Stimulated activated CD4-positive, alpha-beta T cell treated with anti-CD3 and anti-CD28 coated beads, Interleukin-1b, Interleukin-23, amount 100 ng/mL, for 48 hours (primary cell): ENCODE results near the gene HDAC3.
"Not testable (repeated sequence)": the region's sequence is repeated elsewhere in the genome, so short reads cannot be mapped to it uniquely, and the experiment has no call there.

Experiments
- DNase-seq: peaks from one replicate; pipeline ENCODE4 v3.0.0-alpha.2; 2020

The HDAC3 gene

DNA sequence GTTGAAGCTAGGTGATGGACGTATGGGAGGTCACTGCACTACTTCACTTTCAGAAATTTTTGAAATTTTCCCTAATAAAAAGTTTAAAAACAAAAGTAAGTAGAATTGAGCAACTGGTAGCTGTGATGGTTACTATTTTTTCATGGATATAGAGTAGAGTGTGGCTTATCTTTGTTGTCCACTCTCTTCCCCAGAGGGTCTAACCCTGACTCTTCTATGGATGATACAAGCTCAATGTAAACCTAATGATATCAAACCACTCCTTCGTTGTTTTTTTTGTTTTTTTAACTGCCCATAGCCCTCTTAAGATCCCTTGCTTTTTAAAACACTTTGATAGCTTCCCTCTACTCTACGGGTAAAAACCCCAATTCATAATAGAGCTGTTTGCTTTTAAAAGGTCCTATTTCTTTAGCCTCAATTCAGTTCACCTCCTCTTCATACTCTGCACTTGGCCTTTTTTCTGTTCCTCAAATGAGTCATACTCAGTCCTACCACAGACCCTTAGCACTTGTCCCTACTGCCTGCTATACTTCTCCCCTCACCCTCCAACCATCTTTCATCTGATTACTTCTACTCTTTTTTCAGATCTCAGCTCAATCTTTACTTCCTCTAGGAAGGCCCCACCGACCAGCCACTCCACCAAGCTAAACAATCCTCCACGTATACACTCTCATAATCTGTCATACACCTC is 2.6 kb downstream of the HDAC3 start:
- no peak for DNase-seq

GRCh38 chr5:141632650-141633049 is 4.0 kb downstream of the HDAC3 start:
- DNase-seq = no peak

- DNase-seq = no peak
Observed at GRCh38 chr5:141630570-141631140, 6.0 kb downstream of the HDAC3 start.

DNA sequence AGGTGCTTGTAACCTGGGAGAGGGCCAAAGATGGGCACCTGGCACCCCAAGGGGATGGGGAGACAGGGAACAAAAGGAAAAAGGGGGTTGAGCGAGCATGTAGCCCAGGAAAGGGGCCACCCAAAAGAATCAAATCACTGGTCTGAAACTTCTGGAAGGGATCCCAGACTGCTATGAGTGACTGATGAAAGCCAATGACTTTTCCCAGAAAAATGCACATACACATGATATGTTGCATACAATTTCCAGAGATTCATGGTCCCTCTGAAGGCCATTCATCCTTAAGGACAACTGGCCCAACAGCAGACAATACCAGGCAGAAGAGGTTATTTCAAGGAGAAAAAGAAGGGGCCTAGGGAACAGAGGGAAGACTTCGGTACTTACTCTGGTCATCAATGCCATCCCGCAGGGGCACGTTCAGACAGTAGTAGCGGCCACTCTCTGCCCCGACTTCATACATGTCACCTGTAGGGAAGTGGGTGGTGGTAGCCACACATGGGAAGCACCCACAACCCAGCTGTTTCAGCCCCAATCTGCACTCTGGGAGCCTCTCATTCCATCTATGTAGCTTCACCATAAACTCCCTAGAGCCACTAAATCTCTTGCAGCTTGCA is 8.4 kb downstream of the HDAC3 start:
- DNase-seq = no peak

- DNase-seq = no peak
Observed at GRCh38 chr5:141623611-141624010, 13.0 kb downstream of the HDAC3 start.

DNA sequence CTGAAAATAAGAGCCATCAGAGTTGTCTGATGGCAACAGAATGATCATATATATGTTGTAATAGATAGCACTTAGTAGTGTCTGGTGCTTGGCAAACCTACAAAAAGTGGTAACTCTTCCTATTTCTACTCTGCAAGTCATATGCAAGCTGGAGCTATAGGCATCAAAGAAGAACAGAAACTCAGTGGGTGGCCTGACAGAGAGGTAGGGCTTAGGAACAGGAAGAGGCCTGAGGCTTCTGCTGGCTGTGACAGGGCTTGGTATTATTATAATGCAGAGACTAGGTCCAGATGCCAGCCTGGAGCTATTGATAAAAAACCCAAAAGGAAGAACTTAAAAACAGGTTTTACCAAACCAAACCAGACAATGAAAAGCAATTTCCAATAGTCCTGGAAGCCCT is 13.5 kb downstream of the HDAC3 start:
- DNase-seq = peak; percentile 37

- DNase-seq = peak; percentile 98
Observed at GRCh38 chr5:141618804-141619554, 17.7 kb downstream of the HDAC3 start, which contains the start of gene DIAPH1. DIAPH1 (minus strand) TSS chr5:141619000; CDS start chr5:141618914, 86 bp downstream.

GRCh38 chr5:141618030-141618803 is 18.4 kb downstream of the HDAC3 start:
- peak; percentile 71 for DNase-seq

GRCh38 chr5:141617682-141618029 is 19.0 kb downstream of the HDAC3 start:
- DNase-seq = no peak

DNA sequence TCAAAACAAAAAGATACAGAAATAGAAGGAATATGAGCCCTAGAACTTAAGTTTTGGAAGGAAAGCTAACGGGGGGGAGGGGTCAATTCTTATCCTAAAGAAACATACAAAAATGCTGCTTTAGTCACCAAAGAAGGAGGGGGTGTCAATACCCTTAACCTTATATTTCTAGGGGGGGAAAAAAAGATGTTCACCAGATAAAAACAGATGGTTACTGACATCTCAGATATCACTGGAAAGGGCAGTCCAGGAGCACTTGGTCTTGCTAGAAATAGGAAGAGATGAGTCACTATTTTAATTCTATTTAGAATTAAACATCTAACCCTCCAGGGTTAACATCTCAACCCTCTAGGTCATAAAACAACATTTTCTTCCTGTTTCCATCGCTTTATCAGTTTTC is 19.5 kb downstream of the HDAC3 start:
- no peak for DNase-seq

DNA sequence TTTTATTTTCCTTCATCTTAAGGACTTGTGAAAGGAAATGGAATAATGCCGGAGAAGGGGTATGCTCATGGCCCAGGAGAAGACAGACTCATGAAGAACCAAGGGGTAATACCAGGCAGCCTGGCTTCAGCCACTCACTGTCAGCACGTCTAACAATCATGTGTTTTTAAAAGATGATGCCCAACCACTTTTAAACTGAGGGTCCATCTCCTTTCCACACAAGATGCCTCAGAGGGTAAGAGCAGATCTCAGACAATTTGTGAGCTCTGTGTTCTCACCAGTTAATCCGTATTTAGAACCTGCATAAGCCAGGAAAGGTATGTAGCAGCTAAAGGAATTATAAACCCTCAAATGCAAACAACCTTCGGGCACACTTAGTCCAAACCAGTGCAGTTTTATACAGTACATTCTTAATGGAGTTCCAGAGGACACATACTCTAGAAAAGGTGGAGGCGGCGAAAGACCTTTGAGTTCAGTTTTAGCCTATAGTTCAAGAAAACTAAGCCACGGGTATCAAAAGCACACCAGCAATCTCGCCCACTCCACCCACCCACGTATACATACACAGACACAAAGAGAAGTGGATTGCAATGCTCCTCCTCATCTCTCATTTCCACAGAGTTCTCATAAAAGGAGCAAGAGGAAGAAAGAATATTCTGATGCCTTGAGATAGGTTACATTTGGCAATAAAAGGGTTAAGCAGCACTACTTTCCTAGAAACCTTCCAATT is 20.5 kb downstream of the HDAC3 start:
- DNase-seq = no peak

DNA sequence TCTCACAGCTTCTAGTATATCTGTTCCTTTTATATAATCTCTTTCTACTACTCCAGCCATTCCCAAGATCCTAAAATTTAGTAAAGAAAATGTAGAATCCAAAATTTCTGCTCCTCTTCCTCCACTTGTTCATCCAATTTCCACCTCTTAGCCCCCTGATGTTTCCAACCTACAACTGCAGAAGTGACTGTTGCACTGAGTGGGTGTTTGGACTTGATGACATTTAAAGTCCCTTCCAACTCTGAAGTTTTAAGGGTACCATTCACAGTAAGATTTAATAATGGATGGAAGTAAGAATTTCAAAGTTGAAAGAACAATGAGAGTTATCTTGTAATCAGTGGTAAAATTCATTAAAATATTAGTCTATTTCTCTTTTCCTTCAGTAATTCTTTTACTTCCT is 23.3 kb downstream of the HDAC3 start:
- no peak for DNase-seq

GRCh38 chr5:141611289-141611688 is 25.4 kb downstream of the HDAC3 start:
- no peak for DNase-seq

GRCh38 chr5:141609921-141610320 is 26.7 kb downstream of the HDAC3 start:
- not testable (repeated sequence) for DNase-seq

DNA sequence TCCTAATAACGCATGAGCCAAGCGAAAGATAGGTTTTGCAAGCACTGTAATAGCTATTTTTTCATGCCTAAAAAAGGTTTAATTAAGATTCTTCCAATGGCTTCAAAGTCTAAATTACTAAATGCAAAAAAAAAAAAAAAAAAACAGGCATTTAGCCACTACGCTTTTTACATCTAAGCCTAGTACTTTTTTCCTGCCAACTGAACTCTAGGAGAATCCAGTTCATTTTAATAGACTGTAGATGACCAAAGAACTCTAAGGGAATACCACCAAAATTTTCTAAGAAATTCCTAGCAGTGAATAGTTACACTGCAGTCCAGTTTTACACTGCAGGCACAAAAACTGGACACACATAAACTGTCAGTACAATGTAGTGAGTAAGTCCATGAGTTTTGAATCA is 27.6 kb downstream of the HDAC3 start:
- DNase-seq = no peak

GRCh38 chr5:141608557-141608956 is 28.1 kb downstream of the HDAC3 start:
- DNase-seq = no peak

DNA sequence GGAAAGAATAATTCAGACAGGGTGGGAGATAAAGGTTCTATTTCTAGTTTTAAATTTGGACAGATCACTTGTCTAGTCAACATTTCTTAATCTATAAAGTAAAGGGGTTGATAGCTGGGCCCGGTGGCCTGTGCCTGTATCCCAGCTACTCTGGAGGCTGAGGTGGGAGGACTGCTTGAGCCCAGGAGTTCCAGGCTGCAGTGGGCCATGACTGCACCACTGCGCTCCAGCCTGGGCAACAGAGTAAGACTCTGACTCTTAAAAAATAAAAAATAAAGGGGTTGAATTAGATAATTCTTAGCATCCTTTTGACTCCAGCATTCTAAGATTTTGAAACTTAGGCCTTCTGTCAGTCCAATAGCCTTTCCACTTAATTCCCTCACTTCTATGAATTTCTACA is 28.6 kb downstream of the HDAC3 start:
- no peak for DNase-seq

DNA sequence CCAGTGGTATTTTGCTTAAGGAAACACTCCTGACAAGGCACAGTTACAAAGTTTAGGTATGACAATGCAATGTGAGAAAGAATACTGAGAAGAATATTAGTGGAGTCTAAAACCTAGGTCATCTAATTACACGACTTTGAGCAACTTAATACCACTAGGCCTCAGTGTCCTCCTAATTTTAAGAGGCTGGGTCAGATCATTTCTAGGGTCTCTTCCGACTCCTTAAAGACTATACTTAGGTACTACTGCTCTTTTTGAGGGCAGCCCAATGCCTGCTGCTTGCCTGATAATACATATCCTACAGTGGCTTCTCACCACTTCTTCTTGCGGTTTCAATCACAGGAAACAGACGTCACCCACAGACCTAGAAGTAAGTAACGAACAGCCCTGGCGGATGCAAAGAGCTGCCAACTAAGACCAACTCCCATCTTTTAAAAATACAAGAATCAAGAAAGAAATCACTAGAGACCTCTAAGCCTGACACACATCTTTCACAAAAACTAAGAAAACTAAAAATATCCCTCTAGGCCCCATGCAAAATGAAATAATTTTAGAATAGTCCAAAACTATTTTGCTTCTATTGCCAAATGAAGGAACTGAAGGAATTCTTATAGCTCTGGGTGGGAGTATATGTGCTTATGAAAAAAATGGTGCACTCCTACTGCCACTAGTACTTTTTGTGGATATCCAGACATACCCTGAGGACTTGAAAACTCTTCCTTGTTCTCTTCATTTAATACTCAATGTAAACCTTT is 30.9 kb downstream of the HDAC3 start:
- DNase-seq = peak; percentile 69

DNA sequence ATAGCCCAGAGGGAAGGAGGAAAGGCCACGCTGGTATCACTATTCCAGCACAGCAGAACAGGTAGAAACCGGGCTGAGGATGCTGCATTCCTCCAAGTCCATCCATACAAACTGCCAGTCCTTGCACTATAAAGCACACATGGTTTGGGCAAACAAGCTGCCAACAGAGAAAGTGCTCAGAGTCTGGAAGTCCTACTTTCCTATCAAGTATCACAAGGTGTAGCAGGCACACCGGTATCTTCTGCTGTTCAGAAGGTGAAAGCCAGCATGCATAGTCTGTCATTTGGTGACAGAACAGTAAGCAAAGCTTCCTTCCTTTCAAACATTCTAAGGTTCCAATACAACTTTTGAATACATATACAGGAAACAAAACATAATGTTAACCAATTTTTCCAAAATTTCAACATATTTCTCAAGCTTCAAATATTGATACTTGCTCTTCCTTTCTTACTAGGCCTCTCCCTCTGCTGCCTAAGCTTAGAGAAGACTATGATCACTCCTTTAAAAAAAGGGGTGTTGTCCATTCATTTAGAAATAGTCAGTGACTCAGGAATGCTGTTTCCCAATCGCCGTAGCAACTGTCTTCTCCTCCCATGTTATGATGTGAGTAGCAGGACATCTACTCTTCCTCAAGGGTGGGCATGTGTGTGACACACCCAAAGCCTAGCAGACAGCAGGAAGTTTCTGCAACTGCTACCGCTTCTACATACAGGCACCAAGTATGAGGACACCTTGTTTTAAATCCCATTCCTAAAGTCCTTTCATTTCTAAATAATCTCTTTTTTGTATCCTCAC is 32.5 kb downstream of the HDAC3 start:
- DNase-seq = peak; percentile 21

DNA sequence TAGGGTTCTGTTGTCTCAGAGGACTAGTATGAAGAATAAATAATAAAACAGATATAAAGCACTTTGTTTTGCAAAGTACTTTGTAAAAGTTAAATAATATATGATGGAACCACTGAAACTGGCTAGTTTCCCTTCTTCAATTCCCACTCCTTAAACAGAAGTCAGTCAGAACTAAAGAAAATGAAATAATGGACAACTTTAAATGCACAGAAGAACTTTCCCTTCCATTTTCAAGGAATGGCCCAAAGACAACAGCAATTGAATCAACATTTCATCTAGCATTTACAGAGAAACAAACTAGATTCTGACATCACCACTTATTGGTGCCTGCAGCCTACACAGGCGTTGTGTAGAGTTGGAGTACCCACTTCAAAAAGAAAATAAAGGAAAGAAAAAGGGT is 34.0 kb downstream of the HDAC3 start:
- DNase-seq = no peak
